Measurements from ENCODE around the gene RBM14. TPM values are rescaled to one million over a fixed set of nuclear protein-coding genes. Genes with fewer than 3 reads are reported as not detected.

The RBM14 gene
- total and polyA plus RNA-seq, 4 donors = 34.8 to 93.8 (median 59.3) TPM

DNA sequence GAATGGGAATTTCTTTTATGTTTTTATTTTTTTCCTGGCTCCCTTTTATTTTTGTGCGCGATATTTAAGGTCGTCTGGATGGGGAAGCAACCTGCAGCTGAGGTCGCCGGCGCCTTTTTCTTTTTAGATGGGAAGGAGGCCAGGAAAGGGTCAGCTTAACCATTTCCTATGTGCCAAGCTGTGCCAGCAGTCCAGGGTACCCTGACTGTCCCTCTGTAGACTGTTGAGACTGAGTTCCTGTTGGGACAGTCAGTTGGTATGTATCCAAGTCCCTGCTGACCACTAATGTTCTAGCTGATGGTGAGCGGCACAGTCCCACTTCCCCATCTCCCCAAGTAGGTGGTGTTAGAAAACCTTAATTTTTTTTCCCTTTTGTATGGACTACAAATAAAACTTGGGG, 10.5 kb downstream of the RBM14 start:
- peaks cover 66% of the 10 kb centered on the region for H3K36me3 ChIP-seq (ENCODE audit: control insufficient read depth, insufficient read depth, low read length)
- H3K27me3 ChIP-seq (ENCODE audit: control insufficient read depth, insufficient read depth, low read length) = no peaks in the 10 kb centered on the region
- 88% methylated on average over 6 of the region's 7 CpGs for WGBS (ENCODE audit: insufficient coverage)
- no peak overlapping the region for H3K4me3 ChIP-seq (ENCODE audit: low read depth, low read length)
- no peaks in the 10 kb centered on the region for H3K4me1 ChIP-seq (ENCODE audit: control insufficient read depth, insufficient read depth, low read length)
- H3K9me3 ChIP-seq (ENCODE audit: control insufficient read depth, insufficient read depth, low read length) = no peaks in the 10 kb centered on the region
- H3K27ac ChIP-seq (ENCODE audit: low read depth, low read length) = no peak overlapping the region
- DNase-seq (ENCODE audit: low read depth in 4 of 6, low spot score in 6 of 6) = no peak

GRCh38 chr11:66628061-66628603, 11.7 kb downstream of the RBM14 start:
- H3K9me3 ChIP-seq (ENCODE audit: control insufficient read depth, insufficient read depth, low read length) = no peaks in the 10 kb centered on the region
- H3K4me1 ChIP-seq (ENCODE audit: control insufficient read depth, insufficient read depth, low read length) = no peaks in the 10 kb centered on the region
- DNase-seq (ENCODE audit: low read depth in 4 of 6, low spot score in 6 of 6) = no peak
- H3K27me3 ChIP-seq (ENCODE audit: control insufficient read depth, insufficient read depth, low read length) = no peaks in the 10 kb centered on the region
- no peak overlapping the region for H3K4me3 ChIP-seq (ENCODE audit: low read depth, low read length)
- H3K36me3 ChIP-seq (ENCODE audit: control insufficient read depth, insufficient read depth, low read length) = peaks cover 69% of the 10 kb centered on the region
- H3K27ac ChIP-seq (ENCODE audit: low read depth, low read length) = no peak overlapping the region
- WGBS (ENCODE audit: insufficient coverage) = 91% methylated on average over 7 of the region's 7 CpGs

GRCh38 chr11:66629356-66629755, 12.9 kb downstream of the RBM14 start:
- Histone ChIP-seq H3K27me3 (ENCODE audit: control insufficient read depth, insufficient read depth, low read length) (no peaks in the 10 kb centered on the region), H3K27ac (ENCODE audit: low read depth, low read length) (no peak overlapping the region), H3K4me1 (ENCODE audit: control insufficient read depth, insufficient read depth, low read length) (no peaks in the 10 kb centered on the region), H3K36me3 (ENCODE audit: control insufficient read depth, insufficient read depth, low read length) (peaks cover 67% of the 10 kb centered on the region), H3K9me3 (ENCODE audit: control insufficient read depth, insufficient read depth, low read length) (no peaks in the 10 kb centered on the region), H3K4me3 (ENCODE audit: low read depth, low read length) (no peak overlapping the region)
- DNase-seq (ENCODE audit: low read depth in 4 of 6, low spot score in 6 of 6) = no peak
- WGBS (ENCODE audit: insufficient coverage) = no CpG with 5 or more reads among the region's 2 CpGs

DNA sequence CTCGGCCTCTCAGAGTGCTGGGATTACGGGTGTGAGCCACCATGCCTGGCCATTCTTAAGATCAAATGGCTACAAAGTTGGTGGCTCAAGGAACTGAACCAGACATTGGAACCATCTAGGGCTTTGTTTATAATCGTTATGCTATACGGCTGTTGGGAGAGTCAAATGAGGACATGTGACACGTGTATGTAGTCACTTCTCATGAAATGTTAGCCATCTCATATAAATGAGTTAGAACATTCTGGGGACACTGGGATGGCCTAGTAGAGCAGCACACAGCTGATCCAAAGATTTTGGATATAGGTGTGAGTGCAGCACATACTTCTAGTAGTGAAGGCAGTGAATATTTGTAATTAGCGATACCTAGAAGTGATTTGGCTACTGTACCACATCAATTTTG, 15.5 kb downstream of the RBM14 start:
- H3K9me3 ChIP-seq (ENCODE audit: control insufficient read depth, insufficient read depth, low read length) = no peaks in the 10 kb centered on the region
- H3K27me3 ChIP-seq (ENCODE audit: control insufficient read depth, insufficient read depth, low read length) = no peaks in the 10 kb centered on the region
- 94% methylated on average over 5 of the region's 6 CpGs for whole genome bisulfite sequencing (ENCODE audit: insufficient coverage)
- H3K27ac ChIP-seq (ENCODE audit: low read depth, low read length) = no peak overlapping the region
- peaks cover 49% of the 10 kb centered on the region for H3K36me3 ChIP-seq (ENCODE audit: control insufficient read depth, insufficient read depth, low read length)
- no peak for DNase-seq (ENCODE audit: low read depth in 4 of 6, low spot score in 6 of 6)
- no peak overlapping the region for H3K4me3 ChIP-seq (ENCODE audit: low read depth, low read length)
- H3K4me1 ChIP-seq (ENCODE audit: control insufficient read depth, insufficient read depth, low read length) = no peaks in the 10 kb centered on the region

DNA sequence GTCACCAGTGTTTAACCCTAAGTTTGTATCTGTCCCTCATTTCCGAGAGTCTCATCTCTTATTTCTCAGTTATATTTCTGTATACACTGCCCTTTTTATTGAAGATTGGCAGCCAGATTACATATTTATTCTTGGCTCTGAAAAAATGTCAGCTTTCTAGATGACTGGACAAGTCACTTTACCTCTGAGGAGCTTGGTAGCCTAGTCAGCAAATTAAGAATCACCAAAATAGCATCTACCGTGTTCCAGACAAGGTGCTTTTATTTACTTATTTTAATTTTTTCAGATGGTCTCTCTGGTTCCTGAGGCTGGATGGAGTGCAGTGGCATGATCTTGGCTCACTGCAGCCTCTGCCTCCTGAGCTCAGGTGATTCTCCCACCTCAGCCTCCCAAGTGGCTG, 16.5 kb downstream of the RBM14 start:
- Histone ChIP-seq H3K9me3 (ENCODE audit: control insufficient read depth, insufficient read depth, low read length) (no peaks in the 10 kb centered on the region), H3K27me3 (ENCODE audit: control insufficient read depth, insufficient read depth, low read length) (no peaks in the 10 kb centered on the region), H3K4me3 (ENCODE audit: low read depth, low read length) (no peak overlapping the region), H3K36me3 (ENCODE audit: control insufficient read depth, insufficient read depth, low read length) (peaks cover 41% of the 10 kb centered on the region), H3K27ac (ENCODE audit: low read depth, low read length) (no peak overlapping the region), H3K4me1 (ENCODE audit: control insufficient read depth, insufficient read depth, low read length) (peaks cover 6% of the 10 kb centered on the region)
- WGBS (ENCODE audit: insufficient coverage) = no CpG with 5 or more reads among the region's 2 CpGs
- DNase-seq (ENCODE audit: low read depth in 4 of 6, low spot score in 6 of 6) = no peak

- H3K27me3 ChIP-seq (ENCODE audit: control insufficient read depth, insufficient read depth, low read length) = no peaks in the 10 kb centered on the region
- no peaks in the 10 kb centered on the region for H3K9me3 ChIP-seq (ENCODE audit: control insufficient read depth, insufficient read depth, low read length)
- no peak overlapping the region for H3K4me3 ChIP-seq (ENCODE audit: low read depth, low read length)
- peaks cover 13% of the 10 kb centered on the region for H3K4me1 ChIP-seq (ENCODE audit: control insufficient read depth, insufficient read depth, low read length)
- 78% methylated on average over 2 of the region's 3 CpGs for WGBS (ENCODE audit: insufficient coverage)
- no peak overlapping the region for H3K27ac ChIP-seq (ENCODE audit: low read depth, low read length)
- H3K36me3 ChIP-seq (ENCODE audit: control insufficient read depth, insufficient read depth, low read length) = peaks cover 28% of the 10 kb centered on the region
- no peak for DNase-seq (ENCODE audit: low read depth in 4 of 6, low spot score in 6 of 6)
Measured at GRCh38 chr11:66636411-66636810, 20.0 kb downstream of the RBM14 start.

GRCh38 chr11:66637557-66638176, 21.2 kb downstream of the RBM14 start:
- 13% methylated on average over 7 of the region's 12 CpGs for WGBS (ENCODE audit: insufficient coverage)
- DNase-seq (ENCODE audit: low read depth in 4 of 6, low spot score in 6 of 6) = no peak
- Histone ChIP-seq H3K4me3 (ENCODE audit: low read depth, low read length) (peak overlapping the region; percentile 90), H3K4me1 (ENCODE audit: control insufficient read depth, insufficient read depth, low read length) (peaks cover 13% of the 10 kb centered on the region), H3K9me3 (ENCODE audit: control insufficient read depth, insufficient read depth, low read length) (no peaks in the 10 kb centered on the region), H3K27me3 (ENCODE audit: control insufficient read depth, insufficient read depth, low read length) (no peaks in the 10 kb centered on the region), H3K27ac (ENCODE audit: low read depth, low read length) (peak overlapping the region; percentile 90), H3K36me3 (ENCODE audit: control insufficient read depth, insufficient read depth, low read length) (peaks cover 20% of the 10 kb centered on the region)

DNA sequence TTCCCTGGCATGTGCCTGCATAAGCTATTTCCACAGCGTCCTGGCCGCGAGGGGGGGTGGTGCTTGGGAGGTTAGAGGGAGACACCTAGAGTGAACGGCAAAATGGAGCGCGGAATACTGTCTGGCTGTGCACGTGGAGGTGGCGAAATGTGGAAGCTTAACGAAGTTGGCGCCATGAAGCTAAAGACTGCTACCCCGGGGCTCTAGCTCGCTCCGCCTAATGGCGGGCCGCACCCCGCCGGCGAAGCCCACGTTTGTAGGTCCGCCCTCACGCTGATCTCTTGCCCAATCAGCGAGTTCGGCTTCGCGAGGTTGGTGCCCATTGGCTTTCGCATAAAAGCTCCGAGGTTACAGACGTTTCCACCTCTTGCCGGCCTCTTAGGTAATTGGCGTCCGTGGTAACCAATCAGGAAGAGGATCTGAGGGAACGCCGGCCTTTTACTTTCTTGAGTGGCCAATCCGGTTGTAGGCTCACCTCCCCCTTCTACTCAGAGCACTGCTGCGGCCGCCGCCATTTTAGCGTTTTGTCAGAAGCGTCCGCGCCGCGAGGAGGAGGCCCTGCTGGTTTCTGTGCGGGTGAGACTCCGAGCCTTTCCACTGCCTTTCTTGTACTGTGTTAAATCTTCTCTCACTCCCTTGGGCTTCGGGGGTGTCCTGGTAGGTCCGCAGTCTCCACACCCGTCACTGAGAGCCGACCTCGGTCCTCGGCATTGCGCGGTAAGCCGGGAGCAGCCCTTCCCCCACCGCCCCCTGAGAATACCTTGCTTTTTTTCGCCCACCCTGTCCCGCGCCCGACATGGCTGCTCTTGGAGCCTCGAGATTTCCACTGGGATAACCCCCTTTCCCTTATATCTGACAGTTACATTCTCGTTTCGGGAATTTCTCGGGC, 22.0 kb downstream of the RBM14 start, which contains the start of gene RBM4:
Gene RBM4 (plus strand): TSS at position 527 of the 889 bp plus-strand sequence. CDS start 1,009 bp downstream, outside the sequence.
- no peaks in the 10 kb centered on the region for H3K9me3 ChIP-seq (ENCODE audit: control insufficient read depth, insufficient read depth, low read length)
- H3K36me3 ChIP-seq (ENCODE audit: control insufficient read depth, insufficient read depth, low read length) = peaks cover 19% of the 10 kb centered on the region
- peak within 1 kb of the TSS; percentile 98 for H3K27ac ChIP-seq (ENCODE audit: low read depth, low read length)
- peaks cover 16% of the 10 kb centered on the region for H3K4me1 ChIP-seq (ENCODE audit: control insufficient read depth, insufficient read depth, low read length)
- under 1% methylated on average over 63 of the region's 63 CpGs for WGBS (ENCODE audit: insufficient coverage)
- peak; percentile 99 to 100 (median 100) for DNase-seq (ENCODE audit: low read depth in 4 of 6, low spot score in 6 of 6)
- H3K27me3 ChIP-seq (ENCODE audit: control insufficient read depth, insufficient read depth, low read length) = no peaks in the 10 kb centered on the region
- H3K4me3 ChIP-seq (ENCODE audit: low read depth, low read length) = peak within 1 kb of the TSS; percentile 90

GRCh38 chr11:66639066-66639813, 22.8 kb downstream of the RBM14 start:
- Histone ChIP-seq H3K27me3 (ENCODE audit: control insufficient read depth, insufficient read depth, low read length) (no peaks in the 10 kb centered on the region), H3K4me1 (ENCODE audit: control insufficient read depth, insufficient read depth, low read length) (peaks cover 24% of the 10 kb centered on the region), H3K4me3 (ENCODE audit: low read depth, low read length) (peak overlapping the region; percentile 90), H3K9me3 (ENCODE audit: control insufficient read depth, insufficient read depth, low read length) (no peaks in the 10 kb centered on the region), H3K36me3 (ENCODE audit: control insufficient read depth, insufficient read depth, low read length) (peaks cover 26% of the 10 kb centered on the region), H3K27ac (ENCODE audit: low read depth, low read length) (peak overlapping the region; percentile 98)
- WGBS (ENCODE audit: insufficient coverage) = 0% methylated on average over 15 of the region's 27 CpGs
- DNase-seq (ENCODE audit: low read depth in 4 of 6, low spot score in 6 of 6) = peak in 5 of 6 donors; percentile 15 to 78 (median 49)

Data from spinal cord (tissue), 10 donors.